Fibroblast of mammary gland (primary cell): Measurements from ENCODE around the gene SALL3.
A peak's percentile ranks its signal among the peaks of the same experiment; 100 is the strongest.

Experiments
- DNase-seq: peaks from one replicate; pipeline ENCODE4 v3.0.0-alpha.2; 2010; ENCODE audit warnings: low read depth
- H3K4me3 ChIP-seq: 2 replicates; pipeline ENCODE4 v1.5.1; 2011; ENCODE audit warnings: low read depth, mild to moderate bottlenecking, low read length, moderate library complexity; ENCODE audit not compliant: control insufficient read depth
- TF ChIP-seq, protein P1 (sequence below): conservative IDR thresholded peaks from 2 replicates; pipeline ENCODE4 v1.5.1; 2011; ENCODE audit warnings: low read depth, low read length, inconsistent platforms; ENCODE audit not compliant: control insufficient read depth, insufficient read depth

Gene SALL3

GRCh38 chr18:78975292-78975691 is 4.3 kb upstream of the SALL3 start:
- H3K4me3 ChIP-seq = no peak overlapping the region
- TF ChIP-seq, protein P1, sequence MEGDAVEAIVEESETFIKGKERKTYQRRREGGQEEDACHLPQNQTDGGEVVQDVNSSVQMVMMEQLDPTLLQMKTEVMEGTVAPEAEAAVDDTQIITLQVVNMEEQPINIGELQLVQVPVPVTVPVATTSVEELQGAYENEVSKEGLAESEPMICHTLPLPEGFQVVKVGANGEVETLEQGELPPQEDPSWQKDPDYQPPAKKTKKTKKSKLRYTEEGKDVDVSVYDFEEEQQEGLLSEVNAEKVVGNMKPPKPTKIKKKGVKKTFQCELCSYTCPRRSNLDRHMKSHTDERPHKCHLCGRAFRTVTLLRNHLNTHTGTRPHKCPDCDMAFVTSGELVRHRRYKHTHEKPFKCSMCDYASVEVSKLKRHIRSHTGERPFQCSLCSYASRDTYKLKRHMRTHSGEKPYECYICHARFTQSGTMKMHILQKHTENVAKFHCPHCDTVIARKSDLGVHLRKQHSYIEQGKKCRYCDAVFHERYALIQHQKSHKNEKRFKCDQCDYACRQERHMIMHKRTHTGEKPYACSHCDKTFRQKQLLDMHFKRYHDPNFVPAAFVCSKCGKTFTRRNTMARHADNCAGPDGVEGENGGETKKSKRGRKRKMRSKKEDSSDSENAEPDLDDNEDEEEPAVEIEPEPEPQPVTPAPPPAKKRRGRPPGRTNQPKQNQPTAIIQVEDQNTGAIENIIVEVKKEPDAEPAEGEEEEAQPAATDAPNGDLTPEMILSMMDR = no peak
- DNase-seq = no peak

DNA sequence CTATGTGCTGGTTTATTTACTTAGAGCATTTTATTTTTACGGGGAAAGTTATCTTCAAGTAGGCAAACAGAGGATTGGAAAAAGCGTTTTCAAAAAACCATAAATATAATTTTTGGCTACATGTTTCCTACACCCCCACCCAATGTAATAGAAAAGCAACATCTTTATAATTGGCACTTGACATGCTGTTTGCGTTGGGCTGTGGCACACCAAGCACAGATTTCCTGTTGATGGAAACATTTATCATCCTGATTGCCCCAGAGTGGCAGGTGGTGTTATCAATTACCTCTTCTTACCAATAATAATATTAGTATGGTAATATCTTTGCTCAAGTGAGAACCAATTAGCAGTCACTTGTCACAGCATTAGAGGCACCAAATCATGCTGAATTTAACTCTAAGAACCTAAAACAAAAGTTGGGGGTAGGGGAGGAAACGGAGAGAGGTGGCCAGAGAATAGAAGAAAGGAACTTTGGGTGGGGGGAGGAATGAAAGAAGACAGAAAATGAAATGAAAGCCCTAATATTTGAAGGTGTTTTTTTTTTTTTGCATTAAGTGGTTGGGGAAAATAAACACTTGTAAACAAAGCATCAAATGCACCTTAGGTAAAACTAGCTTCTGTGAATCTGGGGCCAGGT is 3.8 kb upstream of the SALL3 start:
- TF ChIP-seq, protein P1 = no peak
- no peak for DNase-seq
- no peak overlapping the region for H3K4me3 ChIP-seq

GRCh38 chr18:78976765-78977636 is 2.6 kb upstream of the SALL3 start:
- TF ChIP-seq, protein P1 = no peak

DNA sequence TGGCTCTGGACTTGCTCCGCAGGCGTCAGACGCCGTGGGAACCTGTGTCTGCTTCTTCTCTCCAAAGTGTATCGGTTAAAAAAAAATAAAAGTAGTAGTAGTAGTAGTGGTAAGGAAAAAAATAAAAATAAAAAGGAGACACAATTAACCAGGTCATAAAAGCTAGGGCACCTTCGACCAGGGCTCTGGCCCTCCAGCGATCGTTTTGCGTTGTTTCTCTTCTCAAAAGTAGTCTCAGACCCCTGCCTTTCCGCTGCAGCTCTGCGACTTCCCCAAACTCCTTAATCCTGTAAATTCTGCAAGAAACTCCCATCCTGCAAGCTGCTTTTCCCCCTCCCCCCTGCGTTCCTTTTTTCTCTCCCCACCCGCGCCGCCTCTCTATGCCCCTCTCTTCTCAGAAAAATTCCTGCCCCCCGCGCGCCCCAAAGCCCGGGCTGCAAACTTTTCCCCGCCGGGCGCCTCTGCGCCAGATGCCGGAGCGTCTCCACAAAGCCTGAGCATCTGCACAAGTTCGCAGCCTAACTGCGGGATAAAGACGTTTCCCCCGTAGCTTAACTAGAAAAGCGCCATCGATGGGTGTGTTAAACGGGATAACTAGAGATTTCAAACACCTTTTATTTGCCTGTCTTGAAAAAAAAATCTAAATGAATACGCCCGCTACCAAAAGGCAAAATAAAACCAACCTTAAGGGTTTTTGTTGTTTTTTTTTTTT is 1.8 kb upstream of the SALL3 start:
- no peak for DNase-seq
- H3K4me3 ChIP-seq = no peak overlapping the region
- TF ChIP-seq, protein P1 = no peak

More at GRCh38 chr18:78976765-78977636, 2.6 kb upstream of the SALL3 start:
- DNase-seq = no peak
- no peak overlapping the region for H3K4me3 ChIP-seq

- TF ChIP-seq, protein P1 = no peak
- peak; percentile 7 for DNase-seq
Measured at GRCh38 chr18:78978349-78979055, 1.1 kb upstream of the SALL3 start.

More at GRCh38 chr18:78978349-78979055, 1.1 kb upstream of the SALL3 start:
- H3K4me3 ChIP-seq = no peak overlapping the region
